AG08396 (cell line): ENCODE results near the gene DIAPH3.
"Not testable (repeated sequence)": the region's sequence is repeated elsewhere in the genome, so short reads cannot be mapped to it uniquely, and the experiment has no call there.

ENCODE experiments used
- DNase-seq: peaks from one replicate; pipeline ENCODE4 v3.0.0; 2012; ENCODE audit warnings: low spot score, mixed read lengths

The DIAPH3 gene

GRCh38 chr13:60163478-60164233, at the start of gene DIAPH3:
DIAPH3 (minus strand) TSS chr13:60163928; CDS start chr13:60163766, 162 bp downstream.
- DNase-seq: peak; percentile 96

GRCh38 chr13:60213236-60213744, 49.6 kb upstream of the DIAPH3 start:
- DNase-seq: no peak

GRCh38 chr13:60211548-60211947, 47.8 kb upstream of the DIAPH3 start:
- no peak for DNase-seq

- no peak for DNase-seq
These were observed 47.0 kb upstream of the DIAPH3 start for GRCh38 chr13:60210510-60211330.

- DNase-seq: not testable (repeated sequence)
These were observed 41.8 kb upstream of the DIAPH3 start for GRCh38 chr13:60205499-60205898.

- DNase-seq: no peak
These were observed 37.6 kb upstream of the DIAPH3 start for GRCh38 chr13:60201286-60201685.

- DNase-seq: not testable (repeated sequence)
These were observed 32.2 kb upstream of the DIAPH3 start for GRCh38 chr13:60195893-60196292.

GRCh38 chr13:60182907-60183306, 19.2 kb upstream of the DIAPH3 start:
- no peak for DNase-seq

- no peak for DNase-seq
These were observed 14.6 kb upstream of the DIAPH3 start for GRCh38 chr13:60178327-60178726.

GRCh38 chr13:60175571-60175970, 11.8 kb upstream of the DIAPH3 start:
- DNase-seq: no peak

- no peak for DNase-seq
These were observed 10.4 kb upstream of the DIAPH3 start for GRCh38 chr13:60174113-60174512.

- DNase-seq: no peak
These were observed 8.4 kb upstream of the DIAPH3 start for GRCh38 chr13:60172111-60172510.

- no peak for DNase-seq
These were observed 6.7 kb upstream of the DIAPH3 start for GRCh38 chr13:60170414-60170813.

- DNase-seq: no peak
These were observed 5.7 kb upstream of the DIAPH3 start for GRCh38 chr13:60169239-60170031.

- DNase-seq: no peak
These were observed 3.4 kb upstream of the DIAPH3 start for GRCh38 chr13:60167121-60167520.

- DNase-seq: no peak
These were observed 1.8 kb upstream of the DIAPH3 start for GRCh38 chr13:60165391-60166099.

GRCh38 chr13:60164234-60164889, 634 bp upstream of the DIAPH3 start:
- DNase-seq: no peak

- DNase-seq: no peak
These were observed 1.6 kb downstream of the DIAPH3 start for GRCh38 chr13:60162096-60162495.

GRCh38 chr13:60158321-60158801, 5.4 kb downstream of the DIAPH3 start:
- no peak for DNase-seq

GRCh38 chr13:60155978-60156377, 7.8 kb downstream of the DIAPH3 start:
- DNase-seq: peak; percentile 12

- no peak for DNase-seq
These were observed 10.8 kb downstream of the DIAPH3 start for GRCh38 chr13:60152904-60153303.
